ENCODE data around the gene KMT2C.
"Not testable (repeated sequence)": the region's sequence is repeated elsewhere in the genome, so short reads cannot be mapped to it uniquely, and the experiment has no call there.

Gene KMT2C

GRCh38 chr7:152292897-152293296 lies 142.9 kb downstream of the KMT2C start:
- TF ChIP-seq, protein P1, sequence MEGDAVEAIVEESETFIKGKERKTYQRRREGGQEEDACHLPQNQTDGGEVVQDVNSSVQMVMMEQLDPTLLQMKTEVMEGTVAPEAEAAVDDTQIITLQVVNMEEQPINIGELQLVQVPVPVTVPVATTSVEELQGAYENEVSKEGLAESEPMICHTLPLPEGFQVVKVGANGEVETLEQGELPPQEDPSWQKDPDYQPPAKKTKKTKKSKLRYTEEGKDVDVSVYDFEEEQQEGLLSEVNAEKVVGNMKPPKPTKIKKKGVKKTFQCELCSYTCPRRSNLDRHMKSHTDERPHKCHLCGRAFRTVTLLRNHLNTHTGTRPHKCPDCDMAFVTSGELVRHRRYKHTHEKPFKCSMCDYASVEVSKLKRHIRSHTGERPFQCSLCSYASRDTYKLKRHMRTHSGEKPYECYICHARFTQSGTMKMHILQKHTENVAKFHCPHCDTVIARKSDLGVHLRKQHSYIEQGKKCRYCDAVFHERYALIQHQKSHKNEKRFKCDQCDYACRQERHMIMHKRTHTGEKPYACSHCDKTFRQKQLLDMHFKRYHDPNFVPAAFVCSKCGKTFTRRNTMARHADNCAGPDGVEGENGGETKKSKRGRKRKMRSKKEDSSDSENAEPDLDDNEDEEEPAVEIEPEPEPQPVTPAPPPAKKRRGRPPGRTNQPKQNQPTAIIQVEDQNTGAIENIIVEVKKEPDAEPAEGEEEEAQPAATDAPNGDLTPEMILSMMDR (conservative IDR thresholded peaks at IDR 0.05; ENCODE audit: low read length) = no peak
- TF ChIP-seq EZH2phosphoT487 (IDR thresholded peaks at IDR 0.05; ENCODE audit: borderline replicate concordance) = no peak

DNA sequence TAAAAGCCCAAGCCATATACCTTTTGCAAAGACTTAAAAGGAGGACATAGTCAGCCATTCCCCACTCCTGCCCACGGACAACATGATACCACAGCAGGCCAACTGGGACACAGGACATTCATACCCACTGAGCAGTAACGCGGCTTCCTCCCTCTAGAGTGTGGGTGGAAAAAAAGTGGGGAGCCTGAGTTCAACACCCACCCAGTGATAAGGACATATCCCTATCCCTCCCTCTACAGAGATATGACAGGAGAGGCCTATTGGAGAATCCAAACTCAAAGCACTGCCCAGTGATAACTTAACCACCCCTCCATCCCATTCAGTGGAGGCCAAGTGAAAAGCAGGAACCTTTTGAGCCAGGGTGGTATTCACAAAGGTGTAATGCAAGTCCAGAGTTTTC lies 148.8 kb downstream of the KMT2C start:
- H3K79me2 ChIP-seq (ENCODE audit: insufficient read depth, low read length); H3K9ac ChIP-seq (ENCODE audit: low read depth, low read length, poor library complexity, severe bottlenecking); H3K27me3 ChIP-seq (ENCODE audit: insufficient read depth, low read length, poor library complexity, severe bottlenecking); H4K20me1 ChIP-seq (ENCODE audit: insufficient read depth, low read length, poor library complexity, severe bottlenecking); H3K9me2 ChIP-seq (replicated peaks; ENCODE audit: low read depth, low read length); H3K4me1 ChIP-seq (ENCODE audit: insufficient read depth, low read length, poor library complexity, severe bottlenecking); H3K9me3 ChIP-seq (ENCODE audit: insufficient read depth, low read depth, low read length); H3K4me3 ChIP-seq (ENCODE audit: low read length, poor library complexity, severe bottlenecking); H3F3A ChIP-seq (ENCODE audit: low read depth); H3K4me2 ChIP-seq (ENCODE audit: low read depth, low read length, poor library complexity, severe bottlenecking); H2AFZ ChIP-seq (ENCODE audit: low read length): not testable (repeated sequence)
- H3K36me3 ChIP-seq (ENCODE audit: insufficient read depth, low read length) = peaks cover 12% of the 10 kb centered on the region; the same call in 1 of the 2 replicates

More at GRCh38 chr7:152292897-152293296, 142.9 kb downstream of the KMT2C start:
- Histone ChIP-seq H3K27me3 (ENCODE audit: insufficient read depth, low read length, poor library complexity, severe bottlenecking) (no peaks in the 10 kb centered on the region), H3K9ac (ENCODE audit: low read depth, low read length, poor library complexity, severe bottlenecking) (no peak overlapping the region), H3K4me1 (ENCODE audit: insufficient read depth, low read length, poor library complexity, severe bottlenecking) (peaks cover 11% of the 10 kb centered on the region), H3F3A (ENCODE audit: low read depth) (no peaks in the 10 kb centered on the region), H3K9me3 (ENCODE audit: insufficient read depth, low read depth, low read length) (no peaks in the 10 kb centered on the region; the same call in 1 of the 2 replicates), H2AFZ (ENCODE audit: low read length) (no peak overlapping the region), H3K4me3 (ENCODE audit: low read length, poor library complexity, severe bottlenecking) (no peak overlapping the region), H4K20me1 (ENCODE audit: insufficient read depth, low read length, poor library complexity, severe bottlenecking) (no peaks in the 10 kb centered on the region), H3K4me2 (ENCODE audit: low read depth, low read length, poor library complexity, severe bottlenecking) (no peak overlapping the region), H3K9me2 (replicated peaks; ENCODE audit: low read depth, low read length) (no peaks in the 10 kb centered on the region), H3K79me2 (ENCODE audit: insufficient read depth, low read length) (no peaks in the 10 kb centered on the region; the same call in 1 of the 2 replicates), H3K36me3 (ENCODE audit: insufficient read depth, low read length) (peaks cover 18% of the 10 kb centered on the region; the same call in 1 of the 2 replicates)

GRCh38 chr7:152286219-152286618 lies 149.6 kb downstream of the KMT2C start:
- not testable (repeated sequence) for H3F3A ChIP-seq (ENCODE audit: low read depth); H3K9me3 ChIP-seq (ENCODE audit: insufficient read depth, low read depth, low read length); H2AFZ ChIP-seq (ENCODE audit: low read length); H3K4me2 ChIP-seq (ENCODE audit: low read depth, low read length, poor library complexity, severe bottlenecking); H3K79me2 ChIP-seq (ENCODE audit: insufficient read depth, low read length); H3K9me2 ChIP-seq (replicated peaks; ENCODE audit: low read depth, low read length); H4K20me1 ChIP-seq (ENCODE audit: insufficient read depth, low read length, poor library complexity, severe bottlenecking); H3K4me3 ChIP-seq (ENCODE audit: low read length, poor library complexity, severe bottlenecking); H3K9ac ChIP-seq (ENCODE audit: low read depth, low read length, poor library complexity, severe bottlenecking); H3K4me1 ChIP-seq (ENCODE audit: insufficient read depth, low read length, poor library complexity, severe bottlenecking); H3K27me3 ChIP-seq (ENCODE audit: insufficient read depth, low read length, poor library complexity, severe bottlenecking)
- H3K36me3 ChIP-seq (ENCODE audit: insufficient read depth, low read length) = peaks cover 12% of the 10 kb centered on the region; the same call in 1 of the 2 replicates

- H3F3A ChIP-seq (ENCODE audit: low read depth); H3K9me3 ChIP-seq (ENCODE audit: insufficient read depth, low read depth, low read length); H3K79me2 ChIP-seq (ENCODE audit: insufficient read depth, low read length); H2AFZ ChIP-seq (ENCODE audit: low read length); H3K9me2 ChIP-seq (replicated peaks; ENCODE audit: low read depth, low read length); H3K4me1 ChIP-seq (ENCODE audit: insufficient read depth, low read length, poor library complexity, severe bottlenecking); H3K27me3 ChIP-seq (ENCODE audit: insufficient read depth, low read length, poor library complexity, severe bottlenecking); H3K9ac ChIP-seq (ENCODE audit: low read depth, low read length, poor library complexity, severe bottlenecking); H3K4me3 ChIP-seq (ENCODE audit: low read length, poor library complexity, severe bottlenecking); H3K4me2 ChIP-seq (ENCODE audit: low read depth, low read length, poor library complexity, severe bottlenecking); H4K20me1 ChIP-seq (ENCODE audit: insufficient read depth, low read length, poor library complexity, severe bottlenecking): not testable (repeated sequence)
- peaks cover 12% of the 10 kb centered on the region; the same call in 1 of the 2 replicates for H3K36me3 ChIP-seq (ENCODE audit: insufficient read depth, low read length)
These were observed 150.8 kb downstream of the KMT2C start for GRCh38 chr7:152284998-152285397.

DNA sequence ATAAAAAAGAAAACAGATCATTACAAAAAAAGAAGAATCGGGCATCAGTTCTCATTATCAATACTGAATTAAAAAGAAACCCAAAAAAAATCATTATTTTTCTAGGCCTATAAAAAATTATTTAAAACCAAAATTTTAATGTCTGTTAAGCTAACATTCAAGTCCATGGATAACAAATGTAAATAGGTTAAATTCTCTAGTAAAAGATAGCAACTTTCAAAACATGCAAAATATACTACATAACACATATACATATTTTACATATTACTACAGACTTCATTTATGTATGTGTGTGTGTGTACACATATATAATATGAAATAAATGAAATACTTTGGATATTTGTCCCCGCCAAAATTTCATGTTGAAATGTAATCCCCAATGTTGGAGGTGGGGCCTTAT lies 158.1 kb downstream of the KMT2C start:
- H3K4me3 ChIP-seq (ENCODE audit: low read length, poor library complexity, severe bottlenecking); H4K20me1 ChIP-seq (ENCODE audit: insufficient read depth, low read length, poor library complexity, severe bottlenecking); H3K4me1 ChIP-seq (ENCODE audit: insufficient read depth, low read length, poor library complexity, severe bottlenecking); H3K27me3 ChIP-seq (ENCODE audit: insufficient read depth, low read length, poor library complexity, severe bottlenecking); H3F3A ChIP-seq (ENCODE audit: low read depth); H3K79me2 ChIP-seq (ENCODE audit: insufficient read depth, low read length); H3K9me2 ChIP-seq (replicated peaks; ENCODE audit: low read depth, low read length); H3K36me3 ChIP-seq (ENCODE audit: insufficient read depth, low read length); H3K9ac ChIP-seq (ENCODE audit: low read depth, low read length, poor library complexity, severe bottlenecking); H3K4me2 ChIP-seq (ENCODE audit: low read depth, low read length, poor library complexity, severe bottlenecking); H3K9me3 ChIP-seq (ENCODE audit: insufficient read depth, low read depth, low read length); H2AFZ ChIP-seq (ENCODE audit: low read length): not testable (repeated sequence)

DNA sequence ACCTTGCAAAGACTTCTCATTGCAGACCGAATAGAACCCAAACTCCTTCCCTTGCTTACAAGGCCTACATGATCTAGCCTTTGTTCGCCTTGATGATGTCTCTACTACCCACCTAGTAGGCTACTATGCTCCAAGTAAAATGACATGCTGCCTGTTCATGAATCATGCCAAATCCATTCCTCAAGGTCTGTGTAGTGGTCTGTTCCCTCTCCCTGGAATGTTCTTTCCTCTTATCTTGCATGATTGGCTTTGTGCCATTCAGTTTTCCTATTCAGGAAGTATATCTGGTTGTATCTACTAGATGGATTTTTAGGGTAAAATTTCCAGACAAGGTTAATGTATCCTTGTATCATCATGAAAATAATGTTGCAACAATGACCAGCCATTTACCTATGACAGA lies 165.4 kb downstream of the KMT2C start:
- not testable (repeated sequence) for H3K4me1 ChIP-seq (ENCODE audit: insufficient read depth, low read length, poor library complexity, severe bottlenecking); H3K79me2 ChIP-seq (ENCODE audit: insufficient read depth, low read length); H4K20me1 ChIP-seq (ENCODE audit: insufficient read depth, low read length, poor library complexity, severe bottlenecking); H3K9me3 ChIP-seq (ENCODE audit: insufficient read depth, low read depth, low read length); H3F3A ChIP-seq (ENCODE audit: low read depth); H3K4me3 ChIP-seq (ENCODE audit: low read length, poor library complexity, severe bottlenecking); H3K9ac ChIP-seq (ENCODE audit: low read depth, low read length, poor library complexity, severe bottlenecking); H3K27me3 ChIP-seq (ENCODE audit: insufficient read depth, low read length, poor library complexity, severe bottlenecking); H3K4me2 ChIP-seq (ENCODE audit: low read depth, low read length, poor library complexity, severe bottlenecking); H2AFZ ChIP-seq (ENCODE audit: low read length); H3K9me2 ChIP-seq (replicated peaks; ENCODE audit: low read depth, low read length)
- peaks cover 21% of the 10 kb centered on the region; the same call in 1 of the 2 replicates for H3K36me3 ChIP-seq (ENCODE audit: insufficient read depth, low read length)

DNA sequence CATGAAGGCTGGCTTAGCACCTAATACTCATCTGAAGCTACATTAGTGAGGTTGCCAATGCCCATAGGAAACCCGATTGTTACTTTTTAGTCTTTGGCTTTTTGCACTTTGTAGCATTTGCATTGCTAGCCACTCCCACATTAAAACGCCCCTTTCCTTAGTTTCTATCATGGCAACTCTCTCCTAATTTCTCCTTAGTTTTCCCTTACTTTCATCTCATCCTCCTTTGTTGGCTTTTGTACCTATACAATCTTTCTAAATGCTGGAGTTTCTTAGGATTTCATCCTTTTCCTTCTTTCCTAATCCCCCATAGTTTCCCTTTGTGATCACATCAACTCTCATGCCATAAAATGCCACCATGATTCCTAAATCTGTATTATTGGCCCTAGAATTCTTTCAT lies 168.9 kb downstream of the KMT2C start:
- not testable (repeated sequence) for H4K20me1 ChIP-seq (ENCODE audit: insufficient read depth, low read length, poor library complexity, severe bottlenecking); H3K4me3 ChIP-seq (ENCODE audit: low read length, poor library complexity, severe bottlenecking); H2AFZ ChIP-seq (ENCODE audit: low read length); H3K9me3 ChIP-seq (ENCODE audit: insufficient read depth, low read depth, low read length); H3K27me3 ChIP-seq (ENCODE audit: insufficient read depth, low read length, poor library complexity, severe bottlenecking); H3K4me2 ChIP-seq (ENCODE audit: low read depth, low read length, poor library complexity, severe bottlenecking); H3K4me1 ChIP-seq (ENCODE audit: insufficient read depth, low read length, poor library complexity, severe bottlenecking); H3F3A ChIP-seq (ENCODE audit: low read depth); H3K9ac ChIP-seq (ENCODE audit: low read depth, low read length, poor library complexity, severe bottlenecking); H3K9me2 ChIP-seq (replicated peaks; ENCODE audit: low read depth, low read length); H3K79me2 ChIP-seq (ENCODE audit: insufficient read depth, low read length)
- H3K36me3 ChIP-seq (ENCODE audit: insufficient read depth, low read length) = peaks cover 29% of the 10 kb centered on the region; the same call in 1 of the 2 replicates

Measured in Loucy (cell line).